ENCODE measurements around the gene NDUFA8.
A peak's percentile ranks its signal among the peaks of the same experiment; 100 is the strongest.

NDUFA8 gene

DNA sequence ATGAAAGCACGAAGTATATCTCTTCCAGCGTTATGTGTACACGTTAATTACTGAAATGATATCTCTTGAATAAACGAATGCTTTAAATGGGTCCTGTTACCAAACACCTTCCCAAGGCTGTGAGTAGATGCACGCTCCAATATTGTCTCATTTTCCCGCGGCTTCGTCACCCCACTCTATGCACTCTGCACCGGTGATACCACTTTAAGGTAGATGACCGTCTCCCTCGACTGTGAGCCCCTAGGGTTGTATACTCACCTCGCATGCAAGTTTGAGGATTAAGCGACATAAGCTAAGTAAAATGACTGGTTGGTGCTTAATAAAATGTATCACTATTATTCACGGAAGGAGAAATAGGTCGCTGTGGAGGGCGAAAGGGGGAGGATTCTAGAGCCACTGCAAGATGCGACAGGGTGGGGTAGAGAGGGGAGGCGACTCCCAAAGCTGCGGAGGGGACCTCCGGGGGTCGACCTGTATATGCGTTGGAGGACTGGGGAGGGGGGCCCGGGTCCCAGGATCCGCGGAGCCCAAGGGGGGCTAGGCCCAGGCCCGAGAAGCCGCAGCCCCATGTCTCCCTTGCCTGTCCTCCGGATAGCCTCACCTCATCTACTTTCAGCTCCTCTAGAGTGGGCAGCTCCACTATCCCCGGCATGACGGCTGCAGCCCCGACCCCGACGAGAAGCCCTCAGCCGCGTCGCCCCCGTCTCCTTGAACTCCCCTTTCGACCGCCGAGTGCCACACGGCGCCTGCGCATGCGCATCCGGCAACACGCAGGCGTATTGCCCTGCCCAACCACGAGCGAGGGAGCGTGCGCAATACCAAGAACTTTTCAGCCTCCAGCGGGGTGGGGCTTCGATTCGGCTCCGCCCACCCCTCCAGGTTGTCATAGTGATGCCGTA, at the start of gene NDUFA8, which contains the start of gene MORN5:
Gene NDUFA8 (minus strand): TSS at position 754 of the 899 bp plus-strand sequence. CDS start 102 bp downstream, at position 652.
Gene MORN5 (plus strand): TSS at position 883 of the 899 bp plus-strand sequence. CDS start 65 bp downstream, outside the sequence.
- FAIRE-seq (peak; percentile 69), DNase-seq (ENCODE audit: low spot score) (peak; percentile 94)

DNA sequence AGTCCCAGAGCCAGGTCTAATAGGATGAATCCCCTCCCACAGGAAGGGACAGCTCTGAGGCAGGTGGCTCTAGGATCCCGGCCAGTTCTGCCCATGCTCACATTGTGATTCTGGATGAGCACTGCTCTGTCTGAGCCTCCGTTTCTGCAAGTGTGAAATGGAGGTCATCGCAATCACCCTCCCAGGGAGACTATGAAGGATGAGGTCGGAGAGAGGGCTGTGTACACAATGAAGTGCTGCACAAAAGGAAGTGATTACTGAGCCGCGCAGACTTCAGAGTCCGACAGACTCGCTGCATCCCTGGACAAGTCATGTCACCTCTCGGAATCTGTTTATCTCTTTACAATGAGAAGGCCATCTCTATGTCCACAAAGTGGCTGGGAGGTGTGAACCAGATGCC, 47.5 kb upstream of the NDUFA8 start:
- DNase-seq (ENCODE audit: low spot score) (no peak), FAIRE-seq (no peak)

DNA sequence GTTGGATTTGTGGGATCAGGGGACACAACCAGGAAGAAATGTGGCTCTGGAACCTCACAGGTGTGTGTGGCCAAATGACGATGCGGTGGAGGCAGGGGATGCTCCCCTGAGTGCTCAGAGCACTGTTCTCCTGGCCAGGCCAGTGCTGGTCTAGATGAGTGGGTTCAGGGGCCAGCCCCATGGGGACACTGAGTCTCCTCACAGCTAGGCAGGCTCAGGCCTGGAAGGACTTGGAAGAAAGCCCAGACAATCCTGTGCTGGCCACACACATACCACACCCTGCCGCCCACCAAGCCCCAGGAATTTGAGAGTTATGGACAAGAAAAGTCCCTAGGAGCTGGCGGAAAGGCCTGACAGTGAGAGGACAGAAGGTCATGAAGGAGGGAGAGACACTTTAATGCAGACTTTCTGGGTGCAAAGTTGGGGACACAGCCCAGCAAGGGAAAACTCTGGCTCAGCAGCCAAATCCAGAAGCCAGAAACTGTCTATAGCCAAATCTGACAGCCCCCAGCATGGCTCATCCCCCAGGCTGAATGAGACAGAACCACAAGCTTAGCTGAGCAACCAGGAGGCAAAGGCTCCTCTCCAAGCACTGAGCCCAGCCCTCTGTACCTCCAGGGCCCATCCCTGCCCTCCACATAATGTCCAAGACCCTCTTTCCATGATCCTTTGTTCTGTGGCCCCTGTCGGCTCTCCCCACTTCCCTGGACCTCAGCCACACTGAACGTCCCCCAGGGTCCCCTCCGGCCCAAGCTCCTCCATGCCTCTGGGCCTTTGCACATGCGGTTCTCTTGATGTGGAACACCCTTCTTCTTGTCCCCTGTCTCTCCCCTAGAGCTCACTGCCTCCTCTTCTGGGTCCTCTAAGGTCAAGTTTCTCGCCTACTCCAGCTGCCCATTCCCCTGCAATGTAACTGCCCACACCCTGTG, 46.8 kb upstream of the NDUFA8 start:
- no peak for FAIRE-seq
- no peak for DNase-seq (ENCODE audit: low spot score)

DNA sequence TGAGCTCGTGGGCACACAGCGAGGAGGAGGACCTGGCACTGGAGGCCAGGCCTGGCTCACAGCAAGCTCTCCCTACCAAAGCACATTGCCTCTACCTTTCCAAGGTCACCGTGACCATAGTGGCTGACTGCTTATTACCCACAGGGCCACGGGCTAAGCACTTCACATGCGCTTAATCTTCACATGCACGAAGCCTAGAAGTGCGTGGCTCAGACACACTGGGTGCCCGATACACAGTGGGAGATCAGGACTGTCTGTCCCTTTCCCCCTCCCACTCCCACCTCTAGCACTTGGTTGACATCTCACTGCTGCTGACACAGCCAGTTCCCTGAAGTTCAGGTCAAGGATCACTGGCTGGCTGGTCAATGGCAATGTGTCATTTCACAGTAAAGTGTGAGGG, 45.6 kb upstream of the NDUFA8 start:
- FAIRE-seq: no peak

DNA sequence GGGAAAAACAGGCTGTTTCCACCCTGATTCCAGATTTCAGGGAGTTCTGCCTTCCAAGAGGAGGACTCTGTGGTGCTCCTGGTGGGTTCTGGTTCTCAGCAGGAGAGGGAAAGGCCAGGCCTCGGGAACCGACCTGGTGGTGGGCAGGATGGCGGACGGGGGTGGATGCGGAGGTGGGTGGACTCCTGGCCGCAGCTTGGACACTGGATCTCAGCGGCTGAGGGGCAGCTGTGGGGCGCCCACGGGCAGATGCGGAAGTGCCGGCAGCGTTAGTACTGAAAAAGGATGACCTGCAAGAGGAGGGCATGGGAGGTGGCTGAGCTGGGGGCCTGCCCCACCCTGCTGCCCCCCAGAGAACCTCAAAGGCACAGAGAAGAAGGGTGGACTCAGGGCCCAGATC, 44.9 kb upstream of the NDUFA8 start:
- FAIRE-seq: no peak
- DNase-seq (ENCODE audit: low spot score): no peak

More for the DNA sequence above, 45.6 kb upstream of the NDUFA8 start:
- DNase-seq (ENCODE audit: low spot score): no peak

DNA sequence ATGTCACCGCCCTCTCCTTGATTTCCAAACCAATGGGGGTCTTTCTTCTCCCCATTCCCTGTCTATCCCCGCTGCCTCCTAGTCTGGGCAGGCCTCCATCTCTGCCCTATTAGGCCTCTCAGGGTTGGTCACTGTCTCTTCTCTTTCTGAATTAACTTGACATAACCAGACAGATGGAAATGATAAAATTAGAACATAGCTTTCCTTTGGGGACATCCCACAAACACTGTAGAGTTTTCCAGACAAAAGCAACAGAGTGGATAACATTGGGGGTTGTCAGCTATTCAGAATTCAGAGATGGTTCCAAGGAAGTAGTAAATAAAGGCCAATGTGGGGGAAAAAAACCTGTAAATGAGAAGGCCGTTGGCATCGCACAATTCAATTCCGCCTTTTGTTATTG, 44.5 kb upstream of the NDUFA8 start:
- no peak for DNase-seq (ENCODE audit: low spot score)
- FAIRE-seq: no peak

DNA sequence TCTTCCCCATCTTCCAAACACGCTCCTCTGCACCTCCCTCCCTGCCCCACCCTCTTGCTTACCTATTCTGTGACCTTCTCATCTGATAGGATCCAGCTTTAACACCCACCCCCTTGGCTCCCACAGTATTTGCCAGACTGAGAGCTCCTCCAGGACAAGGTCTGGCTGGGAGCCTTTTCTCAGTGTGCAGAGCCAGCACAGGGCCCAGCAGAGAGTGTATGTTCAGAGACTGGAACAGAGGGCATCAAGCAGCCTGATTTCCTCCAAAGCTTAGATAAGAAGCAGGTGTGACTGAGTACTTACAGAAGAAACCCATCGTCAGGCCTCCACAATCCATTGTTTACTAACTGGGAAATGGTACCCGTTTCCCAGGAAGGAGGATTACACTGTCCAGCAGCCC, 42.5 kb upstream of the NDUFA8 start:
- no peak for FAIRE-seq

DNA sequence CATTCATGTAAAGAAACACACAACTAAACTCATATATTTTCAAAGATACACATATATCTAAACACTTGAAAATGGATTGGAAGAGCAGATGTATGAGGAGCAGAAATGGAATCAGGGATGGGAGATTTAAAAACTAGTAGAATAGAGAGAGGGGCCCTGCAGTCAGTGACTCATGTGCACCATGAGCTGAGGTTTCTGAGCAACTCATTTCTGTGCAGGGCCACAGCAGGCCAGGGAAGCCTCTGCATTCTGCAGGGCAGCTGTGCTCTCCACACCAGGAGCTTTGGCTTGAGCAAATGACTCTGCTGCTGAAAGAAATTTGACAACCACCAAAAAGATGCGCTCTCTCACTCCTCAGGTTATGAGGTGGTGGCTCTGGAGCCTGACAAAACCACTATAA, 42.1 kb upstream of the NDUFA8 start:
- DNase-seq (ENCODE audit: low spot score) (no peak), FAIRE-seq (no peak)

More for the DNA sequence above, 42.5 kb upstream of the NDUFA8 start:
- DNase-seq (ENCODE audit: low spot score): no peak

DNA sequence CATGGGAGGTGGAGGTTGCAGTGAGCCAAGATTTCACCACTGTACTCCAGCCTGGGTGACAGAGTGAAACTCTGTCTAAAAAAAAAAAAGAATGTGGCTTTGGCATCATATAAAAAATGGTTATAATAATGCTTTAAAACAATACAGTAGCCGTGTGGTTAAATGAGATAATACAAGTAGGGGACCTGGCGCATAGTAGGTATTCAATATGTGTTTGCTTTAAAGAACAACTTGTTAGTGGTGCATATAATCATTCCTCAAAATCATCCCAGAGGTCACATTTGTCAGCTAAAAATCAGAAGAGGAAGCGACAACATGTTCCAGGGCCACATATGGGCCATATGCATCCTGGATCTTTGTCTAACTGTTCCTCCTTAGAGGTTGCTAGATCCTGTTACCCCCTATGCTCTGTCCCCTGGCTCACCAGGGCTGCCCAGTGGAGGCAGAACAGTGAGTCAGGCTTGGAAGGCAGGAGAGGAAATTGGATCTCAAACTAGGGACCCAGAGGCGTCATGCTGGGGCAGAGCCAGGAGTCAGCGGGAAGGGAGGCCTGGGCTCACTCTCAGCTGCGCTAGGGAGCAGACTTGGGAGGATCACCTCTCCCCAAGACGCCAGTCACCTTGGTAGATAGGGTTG, 41.5 kb upstream of the NDUFA8 start:
- DNase-seq (ENCODE audit: low spot score): no peak
- FAIRE-seq: no peak

DNA sequence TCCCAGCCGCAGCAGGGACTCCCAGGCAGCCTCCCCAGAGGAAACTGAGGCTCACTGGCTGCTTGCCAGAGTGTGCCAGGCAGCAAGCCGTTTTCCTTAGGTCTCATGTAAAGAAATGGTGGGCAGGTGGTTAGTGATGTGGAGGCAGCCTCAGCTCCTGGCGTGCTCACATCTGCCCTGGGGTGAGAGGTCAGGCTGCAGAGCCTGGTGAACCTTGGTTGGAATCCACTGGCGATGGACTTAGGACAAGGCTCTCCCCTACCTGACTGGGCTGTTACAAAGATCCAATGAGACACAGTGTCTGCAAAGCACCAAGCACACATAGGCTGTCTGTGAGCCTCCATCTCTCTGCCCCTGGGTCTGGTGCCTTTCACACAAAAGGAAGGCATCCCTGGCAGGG, 38.3 kb upstream of the NDUFA8 start:
- no peak for DNase-seq (ENCODE audit: low spot score)
- no peak for FAIRE-seq

DNA sequence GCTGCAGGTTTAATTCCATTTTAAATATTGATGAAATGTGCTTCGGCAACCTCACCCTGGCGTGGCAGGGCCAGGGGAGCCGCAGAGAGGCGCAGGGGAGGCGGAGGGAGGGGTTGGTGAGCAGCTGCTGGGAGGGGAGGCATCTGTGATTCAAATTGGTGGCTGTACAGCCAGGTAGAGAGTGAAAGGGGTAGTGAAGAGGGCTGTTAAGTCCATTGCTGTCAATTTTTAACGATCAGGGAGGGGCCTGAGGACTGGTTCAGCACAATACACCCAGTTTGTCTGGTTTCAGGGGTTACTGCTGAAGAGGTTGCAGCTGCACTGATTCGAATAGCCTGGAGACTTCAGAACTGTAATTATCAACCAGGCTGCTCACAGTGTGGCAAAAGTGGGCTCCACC, 37.8 kb upstream of the NDUFA8 start:
- no peak for DNase-seq (ENCODE audit: low spot score)
- no peak for FAIRE-seq

DNA sequence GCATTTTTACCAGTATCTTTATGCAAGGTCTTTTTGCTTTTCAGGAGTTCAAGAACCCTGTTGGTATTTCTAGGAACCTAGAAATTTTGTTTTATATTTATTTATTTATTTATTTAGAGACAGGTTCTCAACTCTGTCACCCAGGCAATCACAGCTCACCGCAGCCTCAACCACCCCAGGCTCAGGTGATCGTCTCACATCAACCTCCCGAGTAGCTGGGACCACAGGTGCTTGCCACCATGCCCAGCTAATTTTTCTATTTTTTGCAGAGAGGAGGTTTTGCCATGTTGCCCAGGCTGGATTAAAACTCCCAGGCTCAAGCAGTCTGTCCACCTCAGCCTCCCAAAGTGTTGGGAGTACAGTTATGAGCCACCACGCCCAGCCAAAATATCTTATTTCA, 36.3 kb upstream of the NDUFA8 start:
- FAIRE-seq: no peak

DNA sequence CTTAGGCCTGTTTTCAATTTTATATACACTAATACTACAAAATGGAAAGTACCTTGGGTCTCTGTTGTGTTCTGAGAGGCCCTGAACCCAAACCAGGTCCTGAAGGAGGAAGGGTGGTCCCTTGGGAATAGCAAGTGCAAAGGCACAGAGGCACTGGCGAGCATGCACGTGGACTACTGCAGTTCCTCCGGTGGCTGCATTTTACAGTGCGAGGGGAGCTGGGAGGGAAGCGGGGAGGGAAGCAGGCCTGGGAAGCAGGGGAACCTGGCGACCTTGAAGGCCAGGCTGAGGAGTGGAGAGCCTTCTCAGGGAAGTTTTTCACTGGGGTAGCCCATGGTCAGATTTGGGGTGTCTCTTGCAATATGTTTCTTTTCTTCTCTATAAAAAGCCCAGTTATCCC, 34.1 kb upstream of the NDUFA8 start:
- DNase-seq (ENCODE audit: low spot score) (no peak), FAIRE-seq (no peak)

More for the DNA sequence above, 36.3 kb upstream of the NDUFA8 start:
- DNase-seq (ENCODE audit: low spot score): no peak

DNA sequence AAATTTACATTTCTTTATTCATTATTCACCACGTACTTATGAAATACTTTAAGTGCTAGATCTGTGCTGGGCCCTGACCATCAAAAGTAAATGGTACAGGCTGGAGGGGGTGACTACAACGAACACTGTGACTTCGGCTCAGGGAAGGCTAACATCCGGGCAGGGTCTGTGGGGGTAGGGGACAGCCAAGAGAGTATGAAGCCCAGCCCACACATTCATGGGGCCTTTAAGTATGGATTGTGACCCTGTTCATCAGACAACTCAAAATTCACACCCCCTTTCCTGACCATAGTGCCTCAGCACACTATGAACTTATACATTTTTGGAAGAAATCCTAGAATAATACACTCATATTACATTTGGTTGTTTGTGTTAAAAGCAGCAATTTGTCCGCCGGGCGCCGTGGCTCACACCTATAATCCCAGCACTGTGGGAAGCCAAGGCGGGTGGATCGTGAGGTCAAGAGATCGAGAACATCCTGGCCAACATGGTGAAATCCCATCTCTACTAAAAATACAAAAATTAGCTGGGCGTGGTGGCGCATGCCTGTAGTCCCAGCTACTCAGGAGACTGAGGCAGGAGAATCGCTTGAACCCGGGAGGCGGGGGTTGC, 33.4 kb upstream of the NDUFA8 start:
- FAIRE-seq: no peak
- no peak for DNase-seq (ENCODE audit: low spot score)

DNA sequence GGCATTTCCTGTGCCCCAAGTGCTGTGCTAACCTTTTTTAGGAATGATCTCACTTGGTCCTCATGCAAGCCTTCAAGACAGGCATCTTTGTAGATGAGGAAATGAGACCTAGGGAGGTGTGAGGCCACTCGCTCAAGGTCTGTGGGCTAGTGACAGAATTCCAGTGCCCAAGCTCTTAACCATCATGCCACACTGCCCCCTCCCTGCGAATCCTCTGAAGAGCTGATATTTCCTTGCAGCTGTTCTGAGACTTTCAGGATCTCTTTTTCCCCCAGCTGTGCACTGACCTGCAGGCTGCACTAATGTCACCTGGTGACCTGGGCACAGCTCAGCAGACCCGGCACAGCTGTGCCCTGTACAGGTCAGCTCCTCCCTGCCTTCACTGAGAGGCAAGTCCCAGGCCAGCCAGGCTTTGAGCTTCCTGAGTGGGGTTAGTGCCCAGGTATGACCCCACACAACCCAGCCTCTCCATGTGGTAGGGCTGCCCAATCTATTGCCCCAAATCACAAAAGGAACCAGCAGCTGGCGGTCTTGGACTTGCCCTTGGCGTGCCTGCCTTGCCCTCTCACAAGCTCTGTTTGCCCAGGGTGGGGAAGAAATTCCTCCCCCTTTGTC, 32.8 kb upstream of the NDUFA8 start:
- DNase-seq (ENCODE audit: low spot score): no peak
- FAIRE-seq: no peak

DNA sequence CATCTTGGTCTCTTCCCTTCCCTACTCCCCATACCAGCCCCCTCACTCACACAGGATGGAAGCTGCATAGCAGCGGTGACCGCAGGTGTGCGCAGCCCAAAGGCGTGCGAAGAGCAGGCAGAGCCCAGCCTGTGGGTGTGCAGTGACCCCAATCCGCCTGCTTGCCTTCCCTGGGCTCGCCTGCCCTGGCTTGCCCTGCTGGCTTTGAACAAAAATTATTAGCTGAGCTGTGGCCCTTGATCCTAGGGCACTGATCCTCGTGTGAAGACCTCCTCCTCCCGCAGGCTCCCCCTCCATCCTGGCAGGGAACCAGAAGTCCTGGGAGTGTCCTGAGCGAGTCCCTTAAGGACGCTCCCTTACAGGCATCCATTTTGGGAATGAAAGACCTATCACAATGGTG, 32.0 kb upstream of the NDUFA8 start:
- FAIRE-seq: no peak
- DNase-seq (ENCODE audit: low spot score): no peak

DNA sequence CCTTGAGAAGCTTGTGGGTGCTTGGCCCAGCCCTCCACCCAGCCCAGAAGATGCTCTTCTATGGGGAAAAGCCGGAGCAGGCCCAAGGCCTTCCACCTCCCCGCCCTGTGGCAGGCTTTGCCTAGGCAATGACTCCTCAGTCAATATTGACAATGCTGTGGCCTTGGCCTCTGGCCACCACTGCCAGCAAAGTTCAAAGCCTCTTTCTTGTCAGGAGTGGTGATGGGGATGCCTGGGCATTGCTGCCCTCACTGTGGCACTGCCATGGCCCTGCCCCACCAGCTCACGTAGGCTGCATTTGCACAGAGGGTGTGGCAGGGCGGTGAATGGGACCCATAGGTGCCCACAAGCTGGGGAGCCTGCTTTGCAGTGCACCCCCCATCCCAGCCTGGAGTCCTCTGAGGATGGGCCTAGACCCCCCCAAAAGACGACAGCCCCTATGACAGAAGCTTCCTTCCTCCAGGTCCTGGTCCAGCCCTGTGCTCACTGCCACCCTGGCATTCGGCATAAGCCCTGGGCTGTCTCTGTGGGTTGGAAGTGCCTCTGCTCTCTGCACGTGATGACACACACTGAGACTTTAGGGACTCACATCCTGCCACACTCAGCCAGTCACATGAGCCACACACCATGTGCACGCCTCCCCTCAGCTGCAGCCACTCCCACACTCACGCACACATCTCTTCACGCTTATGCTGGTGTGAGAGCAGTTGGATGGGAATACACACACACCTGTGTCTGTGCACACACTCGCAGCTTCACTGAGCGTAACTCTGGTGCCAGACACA, 31.2 kb upstream of the NDUFA8 start:
- no peak for DNase-seq (ENCODE audit: low spot score)
- no peak for FAIRE-seq

DNA sequence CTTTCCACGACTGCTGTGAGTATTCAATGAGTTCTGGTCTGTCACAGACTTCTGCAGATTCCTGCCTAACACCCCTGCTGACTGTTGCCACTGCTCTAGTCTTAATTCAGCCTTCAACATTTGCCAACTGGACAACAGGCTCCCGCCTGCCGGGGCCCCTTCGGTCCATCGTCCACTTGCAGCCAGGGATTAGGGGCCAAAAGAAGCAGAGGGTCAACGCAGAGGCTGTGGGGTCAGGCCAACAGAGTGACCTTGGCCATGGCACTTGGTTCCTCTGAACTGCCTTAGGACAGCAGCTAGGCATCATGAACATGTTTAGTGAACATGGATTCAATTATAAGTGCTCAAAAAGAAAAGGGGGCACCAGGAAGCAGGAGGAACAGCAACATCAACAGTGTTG, 28.8 kb upstream of the NDUFA8 start:
- FAIRE-seq: no peak
- DNase-seq (ENCODE audit: low spot score): no peak

DNA sequence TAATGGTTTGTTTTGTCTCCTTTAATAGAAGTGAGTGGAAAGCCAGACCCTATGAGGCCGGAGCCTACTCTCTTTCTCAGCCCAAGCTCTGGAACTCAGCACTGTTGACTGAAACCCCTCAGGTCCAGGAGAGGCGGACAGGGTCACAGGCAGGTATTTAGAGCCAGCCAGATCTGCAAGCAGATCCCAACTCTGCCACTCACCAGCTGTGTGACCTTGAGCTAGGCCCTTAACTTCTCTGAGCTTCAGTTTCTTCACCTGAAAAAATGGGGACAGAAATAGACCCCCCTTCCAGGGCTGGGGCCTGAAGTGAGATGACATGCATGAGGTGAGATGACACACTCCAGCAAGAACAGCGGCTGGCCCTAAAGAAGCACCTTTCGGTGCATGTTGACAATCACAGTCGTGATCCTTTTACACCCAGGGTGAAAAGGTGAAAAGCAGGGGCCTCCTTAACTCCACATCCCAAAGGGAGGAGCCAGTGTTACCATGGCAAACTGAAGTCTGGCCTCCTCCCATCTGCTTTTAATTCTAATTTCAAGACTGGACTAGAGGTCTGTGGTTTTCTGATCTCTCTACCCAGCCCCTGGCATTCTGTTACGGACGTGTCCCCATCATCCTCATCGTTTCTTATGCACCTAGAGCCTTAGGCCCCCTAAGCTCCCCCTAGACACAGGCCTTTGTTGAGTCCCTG, 27.3 kb upstream of the NDUFA8 start:
- no peak for FAIRE-seq
- DNase-seq (ENCODE audit: low spot score): no peak

Data from RCC 7860 (cell line).